GM12878 (cell line): ENCODE measurements around the gene DHDH. TPM values are rescaled to one million over a fixed set of nuclear protein-coding genes. Genes with fewer than 3 reads are reported as not detected.

ENCODE experiments used
- ATAC-seq: fragments of 200-7000 bp; cut with Tn5 transposase; 3 replicates; pipeline ENCODE4 v1.9.1; 2020; ENCODE audit warnings: mild to moderate bottlenecking, moderate library complexity
- BruUV-seq: library from RNA; stranded (reverse); fragments of 400-500 nt; replicated peaks from 2 replicates; lab custom pipeline; 2021; lab: Mats Ljungman, UMichigan
- CTCF ChIA-PET: fragments of 300-600 bp; sonication (Branson Sonifier 250); formaldehyde crosslinking; extraction: SDS; loops from one replicate; lab custom pipeline; 2021; ENCODE audit warnings: inconsistent platforms; lab: Yijun Ruan, JAX
- POLR2A ChIA-PET: fragments of 350-600 bp; formaldehyde crosslinking; extraction: SDS; loops from one replicate; lab custom pipeline; 2021; ENCODE audit warnings: inconsistent platforms; lab: Charles Lee
- RAD21 ChIA-PET: fragments of 300-600 bp; sonication (Branson Sonifier 250); formaldehyde crosslinking; loops from one replicate; lab custom pipeline; 2023; ENCODE audit warnings: antibody characterized with exemption; ENCODE audit not compliant: unreplicated experiment; lab: Charles Lee
- SMC1A ChIA-PET: fragments of 300-600 bp; sonication (Branson Sonifier 250); formaldehyde crosslinking; loops from one replicate; lab custom pipeline; 2023; ENCODE audit not compliant: unreplicated experiment, uncharacterized antibody; lab: Charles Lee
- DNase-seq: peaks from one replicate; pipeline ENCODE4 v3.0.0-alpha.2; 2011; ENCODE audit warnings: low read depth, low spot score
- FAIRE-seq: peaks from 3 replicates; lab custom pipeline; 2011; peaks lifted over from hg19 to GRCh38; lab: Jason Lieb, UNC
- H2AFZ ChIP-seq: 2 replicates; pipeline ENCODE4 v1.6.0; 2011; ENCODE audit warnings: low read depth, low read length, control low read depth; ENCODE audit not compliant: control insufficient read depth
- H3K27ac ChIP-seq: 2 replicates; pipeline ENCODE4 v1.5.1; 2011; ENCODE audit warnings: control low read depth; ENCODE audit not compliant: control insufficient read depth, insufficient read depth
- H3K27me3 ChIP-seq, 2 experiments: replicated peaks in 1 of 2; 2 replicates each; pipeline versions ENCODE4 v1.6.0 to v1.6.1; 2011; ENCODE audit warnings: low read length in 1 of 2; ENCODE audit not compliant: control insufficient read depth in 2 of 2, insufficient read depth in 2 of 2
- H3K36me3 ChIP-seq, 2 experiments: 2 replicates each; pipeline ENCODE4 v1.5.1; 2011; ENCODE audit warnings: low read length in 1 of 2; ENCODE audit not compliant: control insufficient read depth in 2 of 2, insufficient read depth in 2 of 2
- H3K4me1 ChIP-seq: 2 replicates; pipeline ENCODE4 v1.6.1; 2011; ENCODE audit warnings: mild to moderate bottlenecking, low read length, moderate library complexity, mixed read lengths; ENCODE audit not compliant: control insufficient read depth, insufficient read depth
- H3K4me2 ChIP-seq: 2 replicates; pipeline ENCODE4 v1.6.0; 2011; ENCODE audit warnings: control low read depth; ENCODE audit not compliant: control insufficient read depth, insufficient read depth
- H3K4me3 ChIP-seq: fragments of 200-600 bp; sonication (generic); 2 replicates; pipeline ENCODE4 v1.5.1; 2016
- H3K79me2 ChIP-seq: 2 replicates; pipeline ENCODE4 v1.6.0; 2011; ENCODE audit warnings: low read length; ENCODE audit not compliant: control insufficient read depth, insufficient read depth
- H3K9ac ChIP-seq: 2 replicates; pipeline ENCODE4 v1.8.0; 2011; ENCODE audit warnings: low read length, control low read depth, mixed read lengths; ENCODE audit not compliant: control insufficient read depth, insufficient read depth
- H3K9me3 ChIP-seq: replicated peaks from 3 replicates; pipeline ENCODE4 v1.5.1; 2011; ENCODE audit warnings: mild to moderate bottlenecking, low read length; ENCODE audit not compliant: control insufficient read depth, insufficient read depth
- H4K20me1 ChIP-seq: 2 replicates; pipeline ENCODE4 v1.6.0; 2011; ENCODE audit not compliant: control insufficient read depth, insufficient read depth
- EGR1 ChIP-seq, 2 experiments: IDR thresholded peaks; 1 replicate in 1 of 2; 2 replicates in 1 of 2; pipeline ENCODE4 v1.6.1; 2011 to 2012; ENCODE audit warnings: low read depth in 2 of 2, low read length in 2 of 2, borderline replicate concordance in 1 of 2, mild to moderate bottlenecking in 1 of 2, moderate library complexity in 1 of 2
- ESRRA ChIP-seq: IDR thresholded peaks from 2 replicates; pipeline ENCODE4 v1.6.1; 2012; ENCODE audit warnings: mild to moderate bottlenecking, low read length, improper control_type of control experiment
- EZH2 ChIP-seq: IDR thresholded peaks from 2 replicates; pipeline ENCODE4 v1.6.1; 2012; ENCODE audit warnings: low read depth, mild to moderate bottlenecking, control low read depth, inconsistent platforms, low read length, borderline replicate concordance; ENCODE audit not compliant: control insufficient read depth
- NFIC ChIP-seq: IDR thresholded peaks from 2 replicates; pipeline ENCODE4 v1.6.1; 2012; ENCODE audit warnings: low read depth, mild to moderate bottlenecking, inconsistent platforms, low read length, moderate library complexity
- PAX5 ChIP-seq: IDR thresholded peaks from 2 replicates; pipeline ENCODE4 v1.6.1; 2011; ENCODE audit warnings: low read depth, low read length, borderline replicate concordance
- POLR2AphosphoS2 ChIP-seq: IDR thresholded peaks from 2 replicates; pipeline ENCODE4 v1.6.1; 2011; ENCODE audit warnings: low read depth, mild to moderate bottlenecking, low read length, improper control_type of control experiment, moderate library complexity
- RBBP5 ChIP-seq: fragments of 200-600 bp; sonication (generic); conservative IDR thresholded peaks from 2 replicates; pipeline ENCODE4 v1.6.1; 2016
- SREBF1 ChIP-seq: IDR thresholded peaks from 2 replicates; pipeline ENCODE4 v1.6.1; 2012; ENCODE audit warnings: mild to moderate bottlenecking, low read length
- TCF7 ChIP-seq: IDR thresholded peaks from 2 replicates; pipeline ENCODE4 v1.6.1; 2014; ENCODE audit warnings: antibody characterized with exemption, borderline replicate concordance
- ZNF217 ChIP-seq: fragments of 450-650 bp; IDR thresholded peaks from 2 replicates; pipeline ENCODE4 v1.6.1; 2017; ENCODE audit warnings: antibody characterized with exemption, mild to moderate bottlenecking
- ZSCAN29 ChIP-seq: fragments of 450-650 bp; IDR thresholded peaks from 2 replicates; pipeline ENCODE4 v1.6.1; 2017; ENCODE audit warnings: mild to moderate bottlenecking, moderate library complexity
- WGBS: methylation state at CpG from one replicate; pipeline ENCODE4 v1.1.6; 2016; ENCODE audit warnings: low lambda C conversion rate; ENCODE audit not compliant: insufficient replicate concordance, insufficient coverage; ENCODE audit errors: missing lambda C conversion rate; 5-methylcytosine and 5-hydroxymethylcytosine counted together
- in situ Hi-C: fragments of 300-500 bp; cut with MboI; formaldehyde crosslinking; loops from 9 replicates; pipeline ENCODE4 v1.14.3; 2018; ENCODE audit warnings: mixed read lengths
- intact Hi-C: fragments of 100-400 bp; cut with micrococcal nuclease; formaldehyde crosslinking; loops from one replicate; pipeline ENCODE4 v1.14.2; 2022; ENCODE audit not compliant: unreplicated experiment
- polyA plus RNA-seq, 11 experiments: library from polyadenylated mRNA; depleted of rRNA in 4 of 11; unstranded in 6 of 11; stranded (reverse) in 5 of 11; fragments of >200 nt; fragmentation: Nextera tagmentation in 4 of 11; fragmentation: Illumina TruSeq in 1 of 11; extraction: Ambion mirVana in 4 of 11; extraction: Trizol in 1 of 11; gene quantifications; 1 replicate in 1 of 11; 2 replicates in 10 of 11; pipeline versions ENCODE4 v1.2.1 to v1.2.3, GENCODE V29; 2011 to 2016; ENCODE audit warnings: inconsistent platforms in 2 of 11, missing spikeins in 2 of 11, low read depth in 1 of 11
- total RNA-seq, 4 experiments: library from RNA; depleted of rRNA in 3 of 4; stranded (reverse); fragments of >200 nt in 3 of 4; fragmentation: Illumina TruSeq in 1 of 4; extraction: Trizol in 1 of 4; gene quantifications; 2 replicates each; pipeline versions ENCODE4 v1.2.1 to v1.2.3, GENCODE V29; 2013 to 2021
- TF ChIP-seq, protein P1 (sequence below): IDR thresholded peaks from 2 replicates; pipeline ENCODE4 v1.6.1; 2012; ENCODE audit warnings: low read depth, low read length, improper control_type of control experiment
- TF ChIP-seq, protein P2 (sequence below): fragments of 450-650 bp; IDR thresholded peaks from 2 replicates; pipeline ENCODE4 v1.6.1; 2016; ENCODE audit warnings: mild to moderate bottlenecking
- TF ChIP-seq, protein P3 (sequence below): IDR thresholded peaks from 2 replicates; pipeline ENCODE4 v1.6.1; 2012; ENCODE audit warnings: improper control_type of control experiment, low read depth, low read length; ENCODE audit not compliant: insufficient replicate concordance

DHDH gene
- total and polyA plus RNA-seq, 10 of the 15 experiments (the other 5 are each of a cell fraction or from before 2014, with no cell fraction given), result 0.13 to 0.21 (median 0.15) TPM; not detected in 7

GRCh38 chr19:48963371-48964204, 30.1 kb downstream of the DHDH start:
- CTCF ChIA-PET, result interaction anchor here (1.0 to 2.2 kb wide), 6 partner anchors 30 to 175 kb away, joined by 3 to 10 read pairs (median 5); partner anchors contain the start of genes GYS1, PPP1R15A and RUVBL2
- peak; percentile 23 for FAIRE-seq
- peak; percentile 58 for ATAC-seq
- TF ChIP-seq, protein P1, sequence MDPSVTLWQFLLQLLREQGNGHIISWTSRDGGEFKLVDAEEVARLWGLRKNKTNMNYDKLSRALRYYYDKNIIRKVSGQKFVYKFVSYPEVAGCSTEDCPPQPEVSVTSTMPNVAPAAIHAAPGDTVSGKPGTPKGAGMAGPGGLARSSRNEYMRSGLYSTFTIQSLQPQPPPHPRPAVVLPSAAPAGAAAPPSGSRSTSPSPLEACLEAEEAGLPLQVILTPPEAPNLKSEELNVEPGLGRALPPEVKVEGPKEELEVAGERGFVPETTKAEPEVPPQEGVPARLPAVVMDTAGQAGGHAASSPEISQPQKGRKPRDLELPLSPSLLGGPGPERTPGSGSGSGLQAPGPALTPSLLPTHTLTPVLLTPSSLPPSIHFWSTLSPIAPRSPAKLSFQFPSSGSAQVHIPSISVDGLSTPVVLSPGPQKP, result no peak
- TF ChIP-seq ZNF217 (no peak), NFIC (no peak), TCF7 (peak; percentile 12; the same call in 1 of the 2 replicates), POLR2AphosphoS2 (no peak), ESRRA (no peak; the same call in 1 of the 2 replicates), EGR1 (IDR thresholded peaks at IDR 0.05; ENCODE audit: borderline replicate concordance in 1 of 2, low read depth in 2 of 2, low read length in 2 of 2) (peak in 1 of 2 experiments; percentile 56; a peak in 2 of 3 replicates), EZH2 (no peak), PAX5 (peak; percentile 59; the same call in 1 of the 2 replicates), SREBF1 (no peak), ZSCAN29 (no peak), RBBP5 (no peak)
- TF ChIP-seq, protein P2, sequence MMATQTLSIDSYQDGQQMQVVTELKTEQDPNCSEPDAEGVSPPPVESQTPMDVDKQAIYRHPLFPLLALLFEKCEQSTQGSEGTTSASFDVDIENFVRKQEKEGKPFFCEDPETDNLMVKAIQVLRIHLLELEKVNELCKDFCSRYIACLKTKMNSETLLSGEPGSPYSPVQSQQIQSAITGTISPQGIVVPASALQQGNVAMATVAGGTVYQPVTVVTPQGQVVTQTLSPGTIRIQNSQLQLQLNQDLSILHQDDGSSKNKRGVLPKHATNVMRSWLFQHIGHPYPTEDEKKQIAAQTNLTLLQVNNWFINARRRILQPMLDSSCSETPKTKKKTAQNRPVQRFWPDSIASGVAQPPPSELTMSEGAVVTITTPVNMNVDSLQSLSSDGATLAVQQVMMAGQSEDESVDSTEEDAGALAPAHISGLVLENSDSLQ, result peak; percentile 27; the same call in 1 of the 2 replicates
- TF ChIP-seq, protein P3, sequence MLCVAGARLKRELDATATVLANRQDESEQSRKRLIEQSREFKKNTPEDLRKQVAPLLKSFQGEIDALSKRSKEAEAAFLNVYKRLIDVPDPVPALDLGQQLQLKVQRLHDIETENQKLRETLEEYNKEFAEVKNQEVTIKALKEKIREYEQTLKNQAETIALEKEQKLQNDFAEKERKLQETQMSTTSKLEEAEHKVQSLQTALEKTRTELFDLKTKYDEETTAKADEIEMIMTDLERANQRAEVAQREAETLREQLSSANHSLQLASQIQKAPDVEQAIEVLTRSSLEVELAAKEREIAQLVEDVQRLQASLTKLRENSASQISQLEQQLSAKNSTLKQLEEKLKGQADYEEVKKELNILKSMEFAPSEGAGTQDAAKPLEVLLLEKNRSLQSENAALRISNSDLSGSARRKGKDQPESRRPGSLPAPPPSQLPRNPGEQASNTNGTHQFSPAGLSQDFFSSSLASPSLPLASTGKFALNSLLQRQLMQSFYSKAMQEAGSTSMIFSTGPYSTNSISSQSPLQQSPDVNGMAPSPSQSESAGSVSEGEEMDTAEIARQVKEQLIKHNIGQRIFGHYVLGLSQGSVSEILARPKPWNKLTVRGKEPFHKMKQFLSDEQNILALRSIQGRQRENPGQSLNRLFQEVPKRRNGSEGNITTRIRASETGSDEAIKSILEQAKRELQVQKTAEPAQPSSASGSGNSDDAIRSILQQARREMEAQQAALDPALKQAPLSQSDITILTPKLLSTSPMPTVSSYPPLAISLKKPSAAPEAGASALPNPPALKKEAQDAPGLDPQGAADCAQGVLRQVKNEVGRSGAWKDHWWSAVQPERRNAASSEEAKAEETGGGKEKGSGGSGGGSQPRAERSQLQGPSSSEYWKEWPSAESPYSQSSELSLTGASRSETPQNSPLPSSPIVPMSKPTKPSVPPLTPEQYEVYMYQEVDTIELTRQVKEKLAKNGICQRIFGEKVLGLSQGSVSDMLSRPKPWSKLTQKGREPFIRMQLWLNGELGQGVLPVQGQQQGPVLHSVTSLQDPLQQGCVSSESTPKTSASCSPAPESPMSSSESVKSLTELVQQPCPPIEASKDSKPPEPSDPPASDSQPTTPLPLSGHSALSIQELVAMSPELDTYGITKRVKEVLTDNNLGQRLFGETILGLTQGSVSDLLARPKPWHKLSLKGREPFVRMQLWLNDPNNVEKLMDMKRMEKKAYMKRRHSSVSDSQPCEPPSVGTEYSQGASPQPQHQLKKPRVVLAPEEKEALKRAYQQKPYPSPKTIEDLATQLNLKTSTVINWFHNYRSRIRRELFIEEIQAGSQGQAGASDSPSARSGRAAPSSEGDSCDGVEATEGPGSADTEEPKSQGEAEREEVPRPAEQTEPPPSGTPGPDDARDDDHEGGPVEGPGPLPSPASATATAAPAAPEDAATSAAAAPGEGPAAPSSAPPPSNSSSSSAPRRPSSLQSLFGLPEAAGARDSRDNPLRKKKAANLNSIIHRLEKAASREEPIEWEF, result no peak

More at GRCh38 chr19:48963371-48964204, 30.1 kb downstream of the DHDH start:
- SMC1A ChIA-PET, result interaction anchor here (0.8 to 1.6 kb wide), 6 partner anchors 9 to 168 kb away, joined by 3 to 24 read pairs (median 4); partner anchors contain the start of genes PPP1R15A and RUVBL2
- peaks cover 0 to 15% of the 10 kb centered on the region in 2 experiments; a peak in 2 of 4 replicates for H3K36me3 ChIP-seq
- POLR2A ChIA-PET, result interaction anchor here (0.6 to 4.2 kb wide), 19 partner anchors 9 to 330 kb away, joined by 3 to 64 read pairs (median 7); partner anchors contain the start of genes BAX, BCAT2, DHDH and GYS1
- H3K4me3 ChIP-seq, result peak overlapping the region; percentile 73
- RAD21 ChIA-PET, result interaction anchor here (0.6 to 1.6 kb wide), 9 partner anchors 9 to 180 kb away, joined by 3 to 12 read pairs (median 7); partner anchors contain the start of genes BAX, GYS1 and RUVBL2
- in situ Hi-C loops, result no loop called here
- H3K27ac ChIP-seq, result peak overlapping the region; percentile 84
- 3% methylated on average over 19 of the region's 28 CpGs for WGBS
- intact Hi-C loops, result loop anchor here (10.0 kb wide), 1 partner anchor 329 kb away; the partner anchor contains the start of gene DBP
- no peaks in the 10 kb centered on the region for H4K20me1 ChIP-seq
- H2AFZ ChIP-seq, result no peak overlapping the region; the same call in 1 of the 2 replicates
- no peaks in the 10 kb centered on the region for H3K9me3 ChIP-seq
- no TSS peak for BruUV-seq
- H3K79me2 ChIP-seq, result peaks cover 33% of the 10 kb centered on the region
- DNase-seq, result no peak
- H3K9ac ChIP-seq, result peak overlapping the region; percentile 73
- H3K4me1 ChIP-seq, result peaks cover 41% of the 10 kb centered on the region
- H3K4me2 ChIP-seq, result peak overlapping the region; percentile 98
- no peaks in the 10 kb centered on the region for H3K27me3 ChIP-seq
